HG02610 (cell line): ENCODE data around the gene ABLIM2.
"Not testable (repeated sequence)": the region's sequence is repeated elsewhere in the genome, so short reads cannot be mapped to it uniquely, and the experiment has no call there.

ENCODE experiments used
- ATAC-seq: cut with Tn5 transposase; IDR thresholded peaks from one replicate; pipeline ENCODE4 v1.9.1; 2021; ENCODE audit warnings: mild to moderate bottlenecking, moderate library complexity; ENCODE audit not compliant: unreplicated experiment

The ABLIM2 gene

DNA sequence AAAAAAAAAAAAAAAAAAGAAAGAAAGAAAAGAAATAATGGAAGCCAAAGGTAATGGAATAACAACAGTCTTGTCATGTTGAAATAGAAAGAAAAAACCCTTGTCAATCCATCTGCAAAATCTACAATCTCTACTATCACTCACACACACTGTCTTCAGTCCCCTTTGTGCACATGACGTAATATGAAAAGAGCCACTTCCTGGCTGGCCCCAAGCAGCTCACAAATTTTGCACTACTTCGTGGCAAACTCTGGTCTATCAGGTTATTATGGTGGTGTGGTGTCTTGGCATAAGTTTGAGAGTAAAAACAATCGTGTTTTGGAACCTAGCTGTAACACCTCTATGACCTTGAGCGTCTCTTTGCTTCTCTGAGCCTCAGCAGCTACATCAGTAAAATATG lies 210.7 kb downstream of the ABLIM2 start:
- no peak for ATAC-seq

DNA sequence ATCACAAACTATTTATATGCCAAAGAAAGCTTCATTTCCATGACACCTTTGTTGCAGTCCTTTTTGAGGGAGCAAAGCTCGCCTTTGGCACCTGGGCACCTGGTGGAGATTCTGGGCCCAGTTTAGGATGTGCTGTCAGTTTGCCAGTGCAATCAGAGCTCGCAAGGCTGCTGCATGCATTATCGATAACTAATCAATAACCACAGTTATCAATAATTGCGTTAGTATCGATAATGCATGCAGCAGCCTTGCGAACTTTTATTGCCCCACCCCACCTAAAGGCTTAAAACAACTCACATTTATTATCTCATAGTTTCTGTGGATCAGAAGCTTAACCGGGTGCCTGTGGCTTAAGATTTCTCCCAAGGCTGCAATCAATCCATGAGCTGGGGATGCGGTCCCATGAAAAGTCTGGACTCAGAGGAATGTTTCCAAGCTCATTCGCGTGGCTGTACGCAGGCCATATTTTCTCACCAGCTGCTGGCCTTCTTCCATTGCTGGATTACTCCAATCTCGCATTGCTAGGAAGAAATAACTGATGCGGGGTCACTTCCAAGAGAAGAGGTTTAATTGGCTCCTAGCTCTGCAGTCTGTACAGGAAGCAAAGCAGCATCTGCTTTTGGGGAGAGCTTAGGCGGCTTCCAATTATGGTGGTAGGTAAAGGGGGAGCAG lies 212.8 kb downstream of the ABLIM2 start:
- ATAC-seq = no peak

DNA sequence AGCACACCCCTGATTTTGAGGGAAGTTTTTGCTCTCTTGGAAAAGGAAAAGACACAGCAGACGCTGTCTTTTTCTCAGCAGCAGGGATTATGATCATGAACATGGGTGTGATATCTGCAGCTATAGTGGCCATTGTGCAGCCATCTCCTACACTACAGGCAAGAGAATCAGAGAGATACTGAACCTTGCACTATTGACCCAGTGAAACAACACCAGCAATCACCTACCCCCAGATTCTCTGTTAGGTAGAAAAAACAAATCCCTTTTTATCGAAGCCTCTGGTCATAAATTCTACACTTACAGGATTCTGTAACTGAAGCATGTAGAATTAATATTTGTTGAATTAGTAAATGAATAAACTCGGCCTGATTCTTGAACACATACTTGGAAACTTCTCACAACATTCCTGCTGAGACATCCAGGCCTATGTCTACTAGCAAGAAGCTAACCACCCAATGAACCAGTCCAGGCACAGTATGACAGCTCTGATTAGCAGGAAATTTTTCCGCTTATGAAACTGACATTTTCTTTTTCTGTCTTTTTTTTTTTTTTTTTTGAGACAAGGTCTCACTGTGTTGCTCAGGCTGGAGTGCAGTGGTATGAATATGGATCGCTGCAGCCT lies 213.9 kb downstream of the ABLIM2 start:
- ATAC-seq = no peak

DNA sequence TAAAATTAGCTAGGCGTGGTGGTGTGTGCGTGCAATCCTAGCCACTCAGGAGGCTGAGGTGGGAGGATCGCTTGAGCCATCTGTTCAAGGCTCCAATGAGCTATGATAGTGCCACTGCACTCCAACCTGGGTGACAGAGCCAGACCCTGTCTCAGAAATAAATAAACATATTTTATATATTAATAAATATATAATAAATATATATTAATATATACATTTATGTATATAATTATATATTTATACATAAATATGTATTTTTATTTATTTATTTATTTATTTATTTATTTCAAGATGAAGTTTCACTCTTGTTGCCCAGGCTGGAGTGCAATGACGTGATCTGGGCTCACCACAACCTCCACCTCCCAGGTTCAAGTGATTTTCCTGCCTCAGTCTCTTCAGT lies 214.9 kb downstream of the ABLIM2 start:
- ATAC-seq = not testable (repeated sequence)

DNA sequence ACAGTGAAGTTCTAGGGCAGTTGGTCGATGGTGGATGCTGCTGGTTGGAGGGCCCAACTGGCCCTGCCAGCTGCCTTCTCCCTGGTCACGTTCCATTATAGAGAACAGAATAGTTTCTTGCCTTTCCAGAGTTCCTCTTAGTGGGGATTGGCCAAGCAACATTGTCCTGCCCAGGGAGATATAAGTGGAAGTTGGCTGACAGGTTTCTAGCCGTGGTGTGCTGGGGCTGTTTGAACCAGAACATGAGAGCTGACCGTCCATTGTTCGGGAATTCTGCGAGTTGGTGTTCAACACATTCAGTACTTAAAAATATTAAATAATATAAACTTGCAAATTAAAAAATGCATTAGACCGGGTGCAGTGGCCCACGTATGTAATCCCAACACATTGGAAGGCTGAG lies 215.4 kb downstream of the ABLIM2 start:
- no peak for ATAC-seq

DNA sequence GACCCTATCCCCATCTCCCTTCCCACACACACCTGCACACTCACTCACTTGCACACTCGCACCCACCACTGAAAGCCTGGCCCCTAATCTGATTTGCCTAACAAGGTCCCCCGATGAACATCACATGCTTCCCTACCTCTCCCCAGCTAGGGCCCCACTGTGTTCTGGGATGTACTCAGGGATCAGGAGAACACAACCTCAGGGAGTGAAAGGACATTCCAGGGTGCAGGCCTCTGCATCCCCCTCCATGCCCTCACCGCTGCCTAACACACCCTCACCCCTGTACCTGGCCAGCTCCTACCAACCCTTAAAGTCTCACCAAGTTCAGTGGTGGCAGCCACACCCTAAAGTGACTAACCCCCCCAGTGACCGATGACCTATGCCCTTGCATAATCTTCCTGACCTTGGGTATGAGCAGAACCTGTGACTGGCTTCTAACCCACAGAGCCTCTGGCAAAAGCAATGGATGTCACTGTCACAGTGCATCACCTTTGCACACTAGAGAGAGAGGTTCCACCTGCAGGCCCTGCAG lies 216.6 kb downstream of the ABLIM2 start:
- ATAC-seq = no peak

DNA sequence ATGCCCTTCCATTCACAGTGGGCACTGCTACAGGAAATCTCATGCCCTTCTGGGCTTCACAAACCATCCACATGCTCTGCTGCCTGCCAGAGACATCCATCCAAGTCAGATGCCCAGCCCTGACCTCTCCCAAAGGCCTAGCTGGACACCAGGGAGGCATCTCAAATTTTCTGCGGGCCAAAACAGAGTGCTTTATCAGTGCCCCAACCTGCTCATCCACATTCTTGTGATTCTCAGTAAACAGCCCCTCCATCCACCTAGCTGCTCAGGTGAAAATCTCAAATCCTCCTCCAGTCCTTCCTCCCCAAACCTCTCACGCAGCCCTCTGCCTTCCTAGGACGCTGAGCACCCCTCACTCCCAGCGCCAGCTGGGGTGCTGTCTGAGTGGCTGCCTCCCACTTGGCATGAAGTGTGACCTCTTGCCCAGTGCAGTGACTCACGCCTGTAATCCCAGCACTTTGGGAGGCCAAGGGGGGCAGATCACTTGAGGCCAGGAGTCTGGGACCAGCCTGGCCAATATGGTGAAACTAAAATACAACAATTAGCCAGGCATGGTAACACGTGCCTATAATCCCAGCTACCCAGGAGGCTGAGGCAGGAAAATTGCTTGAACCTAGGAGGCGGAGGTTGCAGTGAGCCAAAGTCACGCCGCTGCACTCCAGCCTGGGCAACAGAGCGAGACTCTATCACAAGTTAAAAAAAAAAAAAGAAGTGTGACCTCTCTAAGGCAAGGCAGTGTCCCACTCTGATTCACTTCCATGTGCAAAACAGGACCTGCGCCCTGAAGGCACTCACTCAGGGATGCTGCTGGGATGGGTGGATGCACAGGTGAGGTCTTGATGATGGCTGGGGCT lies 217.3 kb downstream of the ABLIM2 start:
- no peak for ATAC-seq

DNA sequence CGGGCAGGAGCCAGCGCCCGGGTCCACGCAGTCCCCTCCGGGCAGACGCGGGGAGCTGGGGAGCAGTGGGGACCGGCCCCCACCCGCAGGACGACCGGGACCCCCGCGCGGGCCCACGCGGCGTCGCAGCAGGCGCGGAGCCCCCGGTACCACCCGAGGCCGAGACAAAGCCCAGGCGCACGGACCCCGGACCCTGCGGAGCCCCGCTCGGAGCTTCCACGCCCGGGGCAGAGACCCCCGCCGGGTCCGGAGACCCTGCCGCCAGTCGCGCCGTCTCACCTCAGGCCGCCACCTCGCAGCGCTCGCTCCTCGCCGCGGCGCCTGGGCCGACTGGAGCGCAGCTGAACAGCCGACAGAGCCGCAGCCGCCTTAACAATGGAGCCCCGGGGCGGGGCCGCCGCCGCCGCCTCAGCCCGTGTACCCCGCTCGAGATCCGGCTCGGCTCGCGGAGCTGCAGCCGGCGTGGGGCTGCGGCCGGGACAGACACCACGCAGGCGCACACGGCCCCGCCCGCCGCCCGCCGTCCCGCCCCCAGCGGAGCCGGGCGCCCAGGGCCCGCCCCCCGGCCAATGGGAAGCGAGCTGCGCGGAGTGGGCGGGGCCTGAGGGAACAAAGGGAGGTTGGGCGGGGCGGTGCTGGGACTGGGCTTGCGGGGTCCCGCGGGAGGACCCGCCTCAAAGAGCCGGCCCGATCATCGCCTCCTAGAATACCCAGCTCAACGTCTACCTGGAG lies 219.1 kb downstream of the ABLIM2 start, which contains the start of gene AFAP1:
TSS of gene AFAP1 (minus strand) at position 485 of the 732 bp plus-strand sequence. CDS start 67,783 bp downstream, outside the sequence.
- peak; percentile 89 for ATAC-seq

DNA sequence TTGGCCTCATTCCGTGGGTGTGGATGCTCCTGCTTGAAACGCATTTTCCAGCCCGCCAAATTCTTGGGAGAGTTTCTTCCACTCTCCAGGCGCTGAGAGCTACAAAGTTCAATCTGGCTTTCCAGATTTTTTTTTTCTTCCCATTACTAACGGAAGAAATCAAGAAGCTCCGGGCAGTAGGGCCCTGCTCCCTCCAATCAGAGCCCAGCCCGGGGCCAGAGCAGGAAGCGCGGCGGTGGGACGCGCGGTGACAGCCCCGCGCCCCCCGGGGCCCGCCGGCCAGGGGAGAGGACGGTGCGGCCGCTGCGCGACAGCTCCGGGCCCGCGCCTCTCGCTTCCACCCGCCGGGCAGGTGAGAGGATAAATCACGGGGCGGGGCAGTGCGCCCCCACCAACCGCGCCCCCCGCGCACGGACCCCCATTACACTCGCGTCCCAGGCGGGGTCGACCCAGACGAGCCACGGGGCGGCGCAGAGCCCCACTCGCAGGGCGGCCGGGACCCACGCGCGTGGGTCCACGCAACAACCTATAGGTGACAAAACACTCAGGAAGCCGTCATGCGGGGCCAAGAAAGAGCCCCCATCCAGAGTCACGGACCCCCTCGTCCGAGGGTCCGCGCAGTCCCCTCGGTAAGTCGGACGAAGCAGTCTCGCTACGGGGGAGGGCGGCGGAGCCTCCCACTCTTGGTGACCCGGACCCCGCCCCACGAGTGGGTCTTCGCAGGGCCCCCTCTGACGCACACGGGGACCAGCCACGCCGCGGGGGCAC lies 219.8 kb downstream of the ABLIM2 start:
- ATAC-seq = no peak

DNA sequence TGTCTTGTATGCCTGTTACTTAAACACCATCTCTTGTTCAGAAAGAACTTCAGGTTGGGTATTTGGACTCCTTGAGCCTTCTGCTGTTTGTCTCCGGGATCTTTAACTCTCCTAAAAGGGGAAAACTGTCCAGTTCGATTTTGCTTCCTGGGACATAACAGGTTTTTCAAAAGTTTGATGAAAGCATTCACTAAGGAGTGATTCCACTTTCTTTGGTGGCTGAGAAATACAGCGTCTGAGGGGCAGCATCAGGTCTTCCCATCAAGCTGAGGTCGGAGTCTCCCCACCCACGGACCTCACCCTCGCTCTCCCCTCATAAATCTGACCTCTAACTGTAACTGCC lies 220.4 kb downstream of the ABLIM2 start:
- no peak for ATAC-seq

DNA sequence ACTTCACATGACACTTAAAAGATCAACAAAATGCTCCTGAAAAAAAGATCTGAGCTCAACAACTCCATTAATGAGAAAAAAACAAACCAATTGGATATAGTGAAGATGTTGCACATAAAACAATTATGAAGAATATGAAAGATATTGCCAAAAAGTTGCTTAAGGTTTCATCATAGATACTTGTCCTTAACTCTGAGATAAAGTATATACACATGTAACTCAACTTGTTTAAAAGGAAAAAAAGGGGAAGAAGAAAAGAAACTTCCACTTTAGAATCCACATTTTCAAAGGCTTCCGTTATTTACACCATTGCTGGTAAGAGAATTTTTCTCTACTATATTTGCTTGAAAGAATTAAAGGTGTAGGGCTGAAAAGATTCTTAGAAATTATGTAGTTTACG lies 221.6 kb downstream of the ABLIM2 start:
- no peak for ATAC-seq

DNA sequence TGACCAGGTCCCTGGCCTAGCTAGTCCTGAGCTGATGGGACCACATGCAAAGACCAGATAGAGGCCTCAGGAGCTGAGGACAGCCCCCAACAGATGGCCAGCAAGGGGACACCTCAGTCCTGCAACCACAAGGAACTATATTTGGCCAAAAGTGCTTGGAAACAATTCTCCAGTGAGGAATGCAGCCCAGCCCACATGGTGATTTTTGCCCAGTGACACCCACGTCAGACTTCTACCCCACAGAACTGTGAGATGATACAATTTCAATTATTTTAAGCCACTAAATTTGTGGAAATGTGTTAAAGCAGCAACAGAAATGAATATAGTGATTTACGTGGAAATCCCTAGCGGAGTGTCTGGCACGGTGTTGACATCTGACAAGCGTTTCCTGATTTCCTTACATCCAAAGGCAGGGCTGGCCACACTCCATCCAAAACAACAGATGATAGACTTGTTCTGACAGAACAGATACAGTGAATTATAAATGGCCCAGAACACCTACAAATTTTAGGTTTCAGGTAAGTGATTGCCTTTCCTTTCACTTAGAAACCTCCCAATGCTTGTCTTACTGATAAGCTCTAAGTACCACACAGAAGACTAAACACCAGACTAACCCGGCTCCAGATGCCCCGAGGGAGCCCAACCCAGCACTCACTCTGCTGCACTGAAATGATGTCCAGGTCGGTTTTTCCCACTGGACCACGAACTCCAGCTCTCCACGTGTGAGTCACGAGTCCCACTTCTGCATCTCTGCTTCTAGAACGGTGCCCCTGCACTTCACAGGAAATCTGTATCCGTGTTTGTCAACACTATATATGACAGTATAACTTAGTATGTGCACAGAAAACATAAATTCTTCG lies 224.7 kb downstream of the ABLIM2 start:
- ATAC-seq = no peak

DNA sequence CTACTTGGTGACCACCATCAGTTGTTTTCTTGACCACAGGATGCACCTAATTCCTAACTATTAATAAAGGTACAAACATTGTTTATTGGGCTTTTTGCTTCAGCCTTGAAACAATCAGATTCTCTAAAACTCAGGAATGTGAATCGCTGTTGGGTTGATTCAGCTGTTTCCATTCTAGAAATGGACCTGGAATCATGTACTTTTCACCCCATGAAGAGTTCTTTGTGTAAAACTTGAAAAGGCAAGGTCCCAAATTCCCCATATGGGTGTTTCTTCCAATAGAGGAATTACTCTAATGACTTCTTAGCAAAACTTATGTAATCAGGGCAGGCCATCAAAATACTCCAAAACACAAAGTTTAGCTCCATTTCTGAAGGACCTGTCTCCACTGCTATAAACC lies 226.3 kb downstream of the ABLIM2 start:
- no peak for ATAC-seq

DNA sequence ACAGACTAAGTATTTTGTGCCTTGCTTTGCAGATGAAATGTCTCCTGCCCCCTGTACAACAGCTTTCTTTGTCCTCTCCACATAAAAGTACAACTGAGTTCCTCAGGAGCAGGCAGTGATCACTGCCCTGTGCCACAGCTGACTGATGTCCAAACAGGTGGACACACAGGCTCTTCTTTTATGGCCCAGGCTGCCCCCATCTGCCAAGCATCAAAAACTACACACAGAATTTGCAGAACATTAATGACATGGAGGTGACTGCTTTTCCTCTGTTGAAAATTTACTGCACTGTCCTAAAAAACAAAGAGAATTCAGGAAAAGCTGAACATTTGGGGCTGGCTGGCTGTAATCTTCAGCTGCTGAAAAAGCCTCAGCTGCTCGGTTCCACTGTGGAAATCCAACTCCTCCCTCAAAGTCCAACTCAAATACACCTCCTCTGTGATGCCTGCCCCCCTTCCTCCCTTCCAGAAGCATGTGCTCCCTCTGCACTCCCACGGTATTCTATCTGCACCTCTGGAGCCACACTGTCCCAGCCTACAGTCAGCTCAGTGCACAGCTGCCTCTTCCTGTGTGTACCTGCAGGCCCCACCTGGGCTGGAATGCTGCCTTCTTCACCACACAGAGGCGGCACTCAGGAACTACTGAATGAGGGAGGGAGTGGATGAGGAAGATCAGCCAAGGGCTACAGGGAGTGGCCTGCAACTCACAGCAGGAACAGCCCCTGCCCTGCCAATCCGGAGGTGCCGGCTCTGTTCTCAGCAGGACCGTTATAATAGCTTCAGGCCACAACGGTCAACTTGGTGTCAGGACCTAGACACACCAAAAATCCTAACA lies 229.3 kb downstream of the ABLIM2 start:
- ATAC-seq = no peak

DNA sequence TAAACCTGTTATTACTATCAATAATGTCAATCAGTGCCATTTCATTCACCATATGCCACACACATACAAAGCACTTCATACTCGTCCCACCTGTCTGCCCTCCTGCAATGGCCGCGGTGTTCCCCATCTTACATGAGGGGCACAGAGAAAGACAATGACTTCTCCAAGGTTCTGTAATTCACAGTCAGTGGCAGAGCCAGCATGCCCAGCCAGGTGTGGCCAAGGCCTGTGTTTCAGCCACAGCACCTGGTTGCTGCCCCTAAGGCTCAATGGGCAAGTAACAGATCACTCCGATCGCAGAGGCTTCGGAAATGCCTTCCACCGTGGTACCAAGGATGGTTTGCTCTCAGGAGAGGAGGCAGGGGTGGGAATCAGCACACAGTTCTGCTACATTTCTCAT lies 229.9 kb downstream of the ABLIM2 start:
- no peak for ATAC-seq

DNA sequence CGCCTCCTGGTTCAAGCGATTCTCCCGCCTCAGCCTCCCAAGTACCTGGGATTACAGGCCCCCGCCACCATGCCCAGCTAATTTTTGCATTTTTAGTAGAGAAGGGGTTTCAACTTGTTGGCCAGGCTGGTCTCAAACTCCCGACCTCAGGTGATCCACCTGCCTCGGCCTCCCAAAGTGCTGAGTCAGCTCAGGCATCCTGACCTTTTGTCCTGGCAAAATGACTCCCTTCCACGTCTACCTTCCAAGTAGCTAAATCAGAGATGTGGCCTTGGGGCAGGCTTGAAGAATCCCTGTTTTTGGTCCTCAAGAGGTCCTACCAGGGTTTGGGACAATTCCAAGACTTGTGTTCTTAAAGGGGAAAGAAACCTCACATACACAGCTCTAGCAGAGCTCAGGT lies 231.8 kb downstream of the ABLIM2 start:
- ATAC-seq = no peak

DNA sequence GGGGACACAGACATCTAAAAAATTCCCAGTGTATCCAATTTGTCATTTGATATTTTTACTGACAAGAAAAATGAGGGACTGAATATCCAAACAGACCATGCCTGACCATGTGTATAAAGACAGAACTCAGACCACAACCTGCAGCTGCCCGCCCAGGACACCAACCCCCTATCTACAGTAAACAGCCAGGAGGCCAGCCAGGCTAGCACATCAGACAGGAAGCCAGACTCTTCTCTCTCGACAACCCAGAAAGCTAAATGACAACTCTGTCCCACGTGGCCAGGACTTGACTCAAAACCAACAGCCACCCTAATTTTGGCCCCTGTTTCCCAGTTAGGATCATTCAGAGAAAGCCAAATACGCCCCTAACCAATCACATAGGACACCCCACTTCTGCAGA lies 234.0 kb downstream of the ABLIM2 start:
- no peak for ATAC-seq

DNA sequence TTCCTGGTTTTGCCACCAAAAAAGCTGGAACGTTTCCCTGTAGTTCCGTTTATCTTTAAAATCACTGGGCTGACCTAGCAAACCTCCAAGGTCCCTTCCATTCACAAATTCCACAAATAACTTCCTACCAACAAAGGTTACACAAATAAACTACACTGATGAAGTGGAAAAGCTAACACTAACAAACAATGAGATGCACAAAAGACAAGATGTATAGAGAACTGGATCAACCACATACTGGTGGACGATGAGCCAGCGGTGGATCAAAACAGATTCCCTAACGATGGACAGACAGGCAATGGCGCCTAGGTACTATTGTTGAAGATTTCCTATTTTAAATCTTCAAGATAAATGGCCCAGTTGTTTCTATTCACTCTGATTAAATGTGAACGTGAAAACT lies 234.4 kb downstream of the ABLIM2 start:
- ATAC-seq = no peak

DNA sequence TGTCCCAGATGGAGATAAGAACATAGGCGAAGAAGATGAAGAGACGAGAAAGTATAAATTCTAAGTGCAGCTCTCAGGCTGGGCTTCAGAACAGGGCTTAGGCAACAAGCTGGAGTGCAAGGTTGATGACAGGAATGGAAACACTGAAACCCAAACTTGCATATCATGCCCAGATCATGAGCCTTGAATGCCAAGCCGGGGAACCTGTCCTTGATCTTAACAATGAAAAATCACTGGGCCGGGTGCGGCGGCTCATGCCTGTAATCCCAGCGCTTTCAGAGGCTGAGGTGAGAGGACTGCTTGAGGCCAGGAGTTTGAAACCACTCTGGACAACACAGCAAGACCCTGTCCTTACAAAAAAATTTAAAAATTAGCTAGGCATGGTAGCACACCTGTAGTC lies 236.1 kb downstream of the ABLIM2 start:
- no peak for ATAC-seq
